SK-N-MC (cell line): ENCODE results near the gene SPCS2.

Experiments
- EZH2 ChIP-seq: fragments of 200-600 bp; sonication (generic); IDR thresholded peaks from one replicate; pipeline ENCODE4 v1.6.1; 2017; ENCODE audit warnings: antibody characterized with exemption
- FOXP2 ChIP-seq: optimal IDR thresholded peaks from 2 replicates; pipeline ENCODE3; 2011; ENCODE audit warnings: mild to moderate bottlenecking, moderate library complexity; ENCODE audit not compliant: insufficient read depth; ENCODE audit errors: extremely low read length, control extremely low read depth
- POLR2AphosphoS5 ChIP-seq: IDR thresholded peaks from 2 replicates; pipeline ENCODE4 v1.6.1; 2012; ENCODE audit warnings: mild to moderate bottlenecking, low read depth, low read length, borderline replicate concordance

DNA sequence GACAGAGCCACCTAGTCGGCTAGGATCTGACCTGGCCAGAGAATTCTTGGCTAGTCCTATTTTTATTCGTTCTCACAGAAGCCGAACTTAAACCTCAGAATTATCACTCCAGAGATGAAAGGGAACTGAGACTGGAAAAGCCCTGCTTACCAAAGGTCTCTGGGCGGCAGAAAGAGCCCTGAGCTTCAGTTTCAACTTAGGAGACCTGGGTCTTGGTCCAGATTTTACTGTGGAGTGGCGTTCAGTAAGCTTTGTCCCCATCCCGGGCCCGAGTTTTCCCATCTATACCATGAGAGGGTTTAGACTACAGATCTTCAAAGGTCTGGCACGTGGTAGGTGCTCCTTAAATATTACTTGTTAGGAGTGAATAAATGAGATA is 40.2 kb downstream of the SPCS2 start:
- no peak for TF ChIP-seq POLR2AphosphoS5
- no peak for TF ChIP-seq EZH2
- no peak for TF ChIP-seq FOXP2
